GM19395 (cell line): ENCODE data around the gene HOXC11.

ENCODE experiments used
- ATAC-seq: cut with Tn5 transposase; IDR thresholded peaks from one replicate; pipeline ENCODE4 v1.9.1; 2021; ENCODE audit warnings: mild to moderate bottlenecking, moderate library complexity; ENCODE audit not compliant: unreplicated experiment

HOXC11 gene

GRCh38 chr12:53972722-53973235 lies at the start of gene HOXC11:
Gene HOXC11, plus strand, starts transcription at chr12:53973126. Its CDS starts 116 bp downstream, at chr12:53973242.
- no peak for ATAC-seq

- ATAC-seq, result no peak
Observed at GRCh38 chr12:53924521-53925405, 48.2 kb upstream of the HOXC11 start.

GRCh38 chr12:53927220-53928029 lies 45.5 kb upstream of the HOXC11 start:
- ATAC-seq, result no peak

GRCh38 chr12:53928054-53928835 lies 44.7 kb upstream of the HOXC11 start:
- no peak for ATAC-seq

GRCh38 chr12:53929527-53929926 lies 43.4 kb upstream of the HOXC11 start:
- ATAC-seq, result no peak

- no peak for ATAC-seq
Observed at GRCh38 chr12:53930591-53931255, 42.2 kb upstream of the HOXC11 start.

- no peak for ATAC-seq
Observed at GRCh38 chr12:53931844-53932581, 40.9 kb upstream of the HOXC11 start.

GRCh38 chr12:53932915-53933314 lies 40.0 kb upstream of the HOXC11 start:
- no peak for ATAC-seq

GRCh38 chr12:53935383-53936341 lies 37.3 kb upstream of the HOXC11 start:
- no peak for ATAC-seq

GRCh38 chr12:53937099-53937498 lies 35.8 kb upstream of the HOXC11 start:
- ATAC-seq, result no peak

GRCh38 chr12:53937596-53938325 lies 35.2 kb upstream of the HOXC11 start:
- no peak for ATAC-seq

GRCh38 chr12:53938326-53939140 lies 34.4 kb upstream of the HOXC11 start, which contains the start of gene HOXC13:
Gene HOXC13, plus strand, starts transcription at chr12:53938831. Its CDS starts 76 bp downstream, at chr12:53938907.
- no peak for ATAC-seq

- ATAC-seq, result no peak
Observed at GRCh38 chr12:53939141-53940108, 33.5 kb upstream of the HOXC11 start.

- no peak for ATAC-seq
Observed at GRCh38 chr12:53940443-53941014, 32.4 kb upstream of the HOXC11 start.

- no peak for ATAC-seq
Observed at GRCh38 chr12:53941187-53941586, 31.7 kb upstream of the HOXC11 start.
